GM23338 (cell line): Measurements from ENCODE around the gene TMEM214. TPM values are rescaled to one million over a fixed set of nuclear protein-coding genes. Genes with fewer than 3 reads are reported as not detected.

Experiments
- ATAC-seq: fragments of 200-7000 bp; cut with Tn5 transposase; 3 replicates; pipeline ENCODE4 v1.9.1; 2020
- DNase-seq: peaks from one replicate; pipeline ENCODE4 v3.0.0-alpha.2; 2015; ENCODE audit warnings: low spot score
- H2AFZ ChIP-seq: fragments of 200-600 bp; sonication (generic); 2 replicates; pipeline ENCODE4 v1.8.0; 2016; ENCODE audit warnings: antibody characterized with exemption, mild to moderate bottlenecking, moderate library complexity
- H3F3A ChIP-seq: fragments of 200-600 bp; sonication (generic); replicated peaks from 2 replicates; pipeline ENCODE4 v1.8.0; 2017; ENCODE audit warnings: antibody characterized with exemption, mixed run types, low read depth
- H3K27ac ChIP-seq: fragments of 200-600 bp; sonication (generic); 2 replicates; pipeline ENCODE4 v1.6.1; 2016; ENCODE audit warnings: low read depth
- H3K27me3 ChIP-seq: fragments of 200-600 bp; sonication (generic); 2 replicates; pipeline ENCODE4 v1.8.0; 2016; ENCODE audit warnings: mild to moderate bottlenecking, mixed run types, moderate library complexity; ENCODE audit not compliant: insufficient read depth
- H3K36me3 ChIP-seq: fragments of 200-600 bp; sonication (generic); 2 replicates; pipeline ENCODE4 v1.8.0; 2016; ENCODE audit warnings: mild to moderate bottlenecking; ENCODE audit not compliant: insufficient read depth
- H3K4me1 ChIP-seq: fragments of 200-600 bp; sonication (generic); 2 replicates; pipeline ENCODE4 v1.8.0; 2016; ENCODE audit warnings: mild to moderate bottlenecking, moderate library complexity; ENCODE audit not compliant: insufficient read depth
- H3K4me2 ChIP-seq: fragments of 200-600 bp; sonication (generic); 2 replicates; pipeline ENCODE4 v1.7.1; 2017; ENCODE audit warnings: mixed run types
- H3K4me3 ChIP-seq: fragments of 200-600 bp; sonication (generic); 2 replicates; pipeline ENCODE4 v1.6.1; 2016; ENCODE audit warnings: mixed run types
- H3K79me2 ChIP-seq: fragments of 200-600 bp; sonication (generic); replicated peaks from 2 replicates; pipeline ENCODE4 v1.8.0; 2017; ENCODE audit warnings: mild to moderate bottlenecking; ENCODE audit not compliant: insufficient read depth
- H3K9me2 ChIP-seq: fragments of 200-600 bp; sonication (generic); 2 replicates; pipeline ENCODE4 v1.8.0; 2017; ENCODE audit not compliant: insufficient read depth
- H4K20me1 ChIP-seq: fragments of 200-600 bp; sonication (generic); replicated peaks from 2 replicates; pipeline ENCODE4 v1.8.0; 2017; ENCODE audit warnings: mild to moderate bottlenecking; ENCODE audit not compliant: insufficient read depth
- H3K27ac Mint-ChIP-seq: 2 replicates; pipeline ENCODE4 v1.8.0; 2020; ENCODE audit warnings: inconsistent platforms, mild to moderate bottlenecking, moderate library complexity, mixed read lengths
- H3K27me3 Mint-ChIP-seq: 3 replicates; pipeline ENCODE4 v1.8.0; 2022; ENCODE audit warnings: low read depth, mild to moderate bottlenecking, moderate library complexity, mixed read lengths, inconsistent platforms; ENCODE audit not compliant: insufficient read depth, poor library complexity
- H3K36me3 Mint-ChIP-seq: 3 replicates; pipeline ENCODE4 v1.8.0; 2021; ENCODE audit warnings: low read depth, mild to moderate bottlenecking, inconsistent platforms, moderate library complexity, mixed read lengths
- H3K4me1 Mint-ChIP-seq: 3 replicates; pipeline ENCODE4 v1.8.0; 2020; ENCODE audit warnings: mild to moderate bottlenecking, inconsistent platforms, mixed read lengths
- H3K4me3 Mint-ChIP-seq: 3 replicates; pipeline ENCODE4 v1.8.0; 2021; ENCODE audit warnings: moderate library complexity, mild to moderate bottlenecking, inconsistent platforms, mixed read lengths
- H3K9me3 Mint-ChIP-seq: 3 replicates; pipeline ENCODE4 v1.8.0; 2020; ENCODE audit warnings: moderate library complexity, mild to moderate bottlenecking, inconsistent platforms, mixed read lengths
- CREB1 ChIP-seq: fragments of 250-450 bp; sonication (Bioruptor Pico); IDR thresholded peaks from 2 replicates; pipeline ENCODE4 v1.5.0; 2020; ENCODE audit warnings: low read depth, mild to moderate bottlenecking, moderate library complexity
- JUNB ChIP-seq: IDR thresholded peaks from one replicate; pipeline ENCODE4 v1.6.1; 2016; ENCODE audit warnings: antibody characterized with exemption; ENCODE audit not compliant: unreplicated experiment
- NANOG ChIP-seq: IDR thresholded peaks from 2 replicates; pipeline ENCODE4 v1.6.1; 2016; ENCODE audit warnings: antibody characterized with exemption, borderline replicate concordance
- POLR2AphosphoS5 ChIP-seq: IDR thresholded peaks from 2 replicates; pipeline ENCODE4 v1.6.1; 2016; ENCODE audit warnings: antibody characterized with exemption, low read depth
- STAT1 ChIP-seq: IDR thresholded peaks from one replicate; pipeline ENCODE4 v1.6.1; 2016; ENCODE audit warnings: antibody characterized with exemption; ENCODE audit not compliant: unreplicated experiment
- ZNF114 ChIP-seq: fragments of 250-450 bp; sonication (Bioruptor Pico); IDR thresholded peaks from 2 replicates; pipeline ENCODE4 v1.5.0; 2020; ENCODE audit warnings: mild to moderate bottlenecking, moderate library complexity
- ZNF331 ChIP-seq: fragments of 250-450 bp; sonication (Bioruptor Pico); IDR thresholded peaks from 2 replicates; pipeline ENCODE4 v1.5.0; 2020; ENCODE audit warnings: low read depth, mild to moderate bottlenecking, moderate library complexity
- polyA plus RNA-seq: library from polyadenylated mRNA; unstranded; fragments of >200 nt; fragmentation: Nextera tagmentation; extraction: Ambion mirVana; gene quantifications from 2 replicates; pipeline ENCODE4 v1.2.1, GENCODE V29; 2016
- total RNA-seq: library from RNA; depleted of rRNA; stranded (reverse); fragments of >200 nt; shearing (Covaris generic); gene quantifications from 2 replicates; pipeline ENCODE4 v1.2.3, GENCODE V29; 2014
- TF ChIP-seq, protein P1 (sequence below): fragments of 250-450 bp; sonication (Bioruptor Pico); IDR thresholded peaks from 2 replicates; pipeline ENCODE4 v1.5.0; 2020; ENCODE audit warnings: mild to moderate bottlenecking, moderate library complexity
- TF ChIP-seq, protein P2 (sequence below), 2 experiments: fragments of 200-600 bp in 1 of 2; sonication (generic) in 1 of 2; conservative IDR thresholded peaks; 2 replicates each; pipeline versions ENCODE4 v1.5.1 to v1.6.1; 2016 to 2017; ENCODE audit warnings: antibody characterized with exemption in 2 of 2, low read depth in 2 of 2, mild to moderate bottlenecking in 2 of 2, moderate library complexity in 1 of 2

Gene TMEM214
- total and polyA plus RNA-seq, 2 experiments from 2014 or later = 18.4 to 36.5 TPM

DNA sequence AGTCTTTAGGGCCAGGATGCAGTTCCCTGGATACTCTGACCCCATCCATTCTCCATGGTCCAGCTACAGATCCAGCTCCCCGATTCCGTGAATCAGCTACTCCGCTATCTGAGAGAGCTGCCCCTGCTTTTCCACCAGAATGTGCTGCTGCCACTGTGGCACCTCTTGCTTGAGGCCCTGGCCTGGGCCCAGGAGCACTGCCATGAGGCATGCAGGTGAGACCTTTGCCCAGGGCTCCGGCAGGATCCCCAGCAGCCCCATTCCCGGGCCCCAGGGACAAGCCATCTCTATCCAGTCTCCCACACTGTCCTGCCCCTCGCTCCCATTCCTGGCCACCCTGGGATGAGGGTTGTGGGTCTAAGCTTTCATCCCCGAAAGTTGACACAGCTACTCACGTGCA, 7.5 kb downstream of the TMEM214 start (continued):
- TF ChIP-seq, protein P1, sequence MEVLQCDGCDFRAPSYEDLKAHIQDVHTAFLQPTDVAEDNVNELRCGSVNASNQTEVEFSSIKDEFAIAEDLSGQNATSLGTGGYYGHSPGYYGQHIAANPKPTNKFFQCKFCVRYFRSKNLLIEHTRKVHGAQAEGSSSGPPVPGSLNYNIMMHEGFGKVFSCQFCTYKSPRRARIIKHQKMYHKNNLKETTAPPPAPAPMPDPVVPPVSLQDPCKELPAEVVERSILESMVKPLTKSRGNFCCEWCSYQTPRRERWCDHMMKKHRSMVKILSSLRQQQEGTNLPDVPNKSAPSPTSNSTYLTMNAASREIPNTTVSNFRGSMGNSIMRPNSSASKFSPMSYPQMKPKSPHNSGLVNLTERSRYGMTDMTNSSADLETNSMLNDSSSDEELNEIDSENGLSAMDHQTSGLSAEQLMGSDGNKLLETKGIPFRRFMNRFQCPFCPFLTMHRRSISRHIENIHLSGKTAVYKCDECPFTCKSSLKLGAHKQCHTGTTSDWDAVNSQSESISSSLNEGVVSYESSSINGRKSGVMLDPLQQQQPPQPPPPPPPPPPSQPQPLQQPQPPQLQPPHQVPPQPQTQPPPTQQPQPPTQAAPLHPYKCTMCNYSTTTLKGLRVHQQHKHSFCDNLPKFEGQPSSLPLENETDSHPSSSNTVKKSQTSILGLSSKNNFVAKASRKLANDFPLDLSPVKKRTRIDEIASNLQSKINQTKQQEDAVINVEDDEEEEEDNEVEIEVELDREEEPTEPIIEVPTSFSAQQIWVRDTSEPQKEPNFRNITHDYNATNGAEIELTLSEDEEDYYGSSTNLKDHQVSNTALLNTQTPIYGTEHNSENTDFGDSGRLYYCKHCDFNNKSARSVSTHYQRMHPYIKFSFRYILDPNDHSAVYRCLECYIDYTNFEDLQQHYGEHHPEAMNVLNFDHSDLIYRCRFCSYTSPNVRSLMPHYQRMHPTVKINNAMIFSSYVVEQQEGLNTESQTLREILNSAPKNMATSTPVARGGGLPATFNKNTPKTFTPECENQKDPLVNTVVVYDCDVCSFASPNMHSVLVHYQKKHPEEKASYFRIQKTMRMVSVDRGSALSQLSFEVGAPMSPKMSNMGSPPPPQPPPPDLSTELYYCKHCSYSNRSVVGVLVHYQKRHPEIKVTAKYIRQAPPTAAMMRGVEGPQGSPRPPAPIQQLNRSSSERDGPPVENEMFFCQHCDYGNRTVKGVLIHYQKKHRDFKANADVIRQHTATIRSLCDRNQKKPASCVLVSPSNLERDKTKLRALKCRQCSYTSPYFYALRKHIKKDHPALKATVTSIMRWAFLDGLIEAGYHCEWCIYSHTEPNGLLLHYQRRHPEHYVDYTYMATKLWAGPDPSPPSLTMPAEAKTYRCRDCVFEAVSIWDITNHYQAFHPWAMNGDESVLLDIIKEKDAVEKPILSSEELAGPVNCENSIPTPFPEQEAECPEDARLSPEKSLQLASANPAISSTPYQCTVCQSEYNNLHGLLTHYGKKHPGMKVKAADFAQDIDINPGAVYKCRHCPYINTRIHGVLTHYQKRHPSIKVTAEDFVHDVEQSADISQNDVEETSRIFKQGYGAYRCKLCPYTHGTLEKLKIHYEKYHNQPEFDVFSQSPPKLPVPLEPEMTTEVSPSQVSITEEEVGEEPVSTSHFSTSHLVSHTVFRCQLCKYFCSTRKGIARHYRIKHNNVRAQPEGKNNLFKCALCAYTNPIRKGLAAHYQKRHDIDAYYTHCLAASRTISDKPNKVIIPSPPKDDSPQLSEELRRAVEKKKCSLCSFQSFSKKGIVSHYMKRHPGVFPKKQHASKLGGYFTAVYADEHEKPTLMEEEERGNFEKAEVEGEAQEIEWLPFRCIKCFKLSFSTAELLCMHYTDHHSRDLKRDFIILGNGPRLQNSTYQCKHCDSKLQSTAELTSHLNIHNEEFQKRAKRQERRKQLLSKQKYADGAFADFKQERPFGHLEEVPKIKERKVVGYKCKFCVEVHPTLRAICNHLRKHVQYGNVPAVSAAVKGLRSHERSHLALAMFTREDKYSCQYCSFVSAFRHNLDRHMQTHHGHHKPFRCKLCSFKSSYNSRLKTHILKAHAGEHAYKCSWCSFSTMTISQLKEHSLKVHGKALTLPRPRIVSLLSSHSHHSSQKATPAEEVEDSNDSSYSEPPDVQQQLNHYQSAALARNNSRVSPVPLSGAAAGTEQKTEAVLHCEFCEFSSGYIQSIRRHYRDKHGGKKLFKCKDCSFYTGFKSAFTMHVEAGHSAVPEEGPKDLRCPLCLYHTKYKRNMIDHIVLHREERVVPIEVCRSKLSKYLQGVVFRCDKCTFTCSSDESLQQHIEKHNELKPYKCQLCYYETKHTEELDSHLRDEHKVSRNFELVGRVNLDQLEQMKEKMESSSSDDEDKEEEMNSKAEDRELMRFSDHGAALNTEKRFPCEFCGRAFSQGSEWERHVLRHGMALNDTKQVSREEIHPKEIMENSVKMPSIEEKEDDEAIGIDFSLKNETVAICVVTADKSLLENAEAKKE (CRISPR knock-in tag) = no peak
- TF ChIP-seq ZNF114 (CRISPR knock-in tag) (no peak), NANOG (no peak)
- TF ChIP-seq, protein P2, sequence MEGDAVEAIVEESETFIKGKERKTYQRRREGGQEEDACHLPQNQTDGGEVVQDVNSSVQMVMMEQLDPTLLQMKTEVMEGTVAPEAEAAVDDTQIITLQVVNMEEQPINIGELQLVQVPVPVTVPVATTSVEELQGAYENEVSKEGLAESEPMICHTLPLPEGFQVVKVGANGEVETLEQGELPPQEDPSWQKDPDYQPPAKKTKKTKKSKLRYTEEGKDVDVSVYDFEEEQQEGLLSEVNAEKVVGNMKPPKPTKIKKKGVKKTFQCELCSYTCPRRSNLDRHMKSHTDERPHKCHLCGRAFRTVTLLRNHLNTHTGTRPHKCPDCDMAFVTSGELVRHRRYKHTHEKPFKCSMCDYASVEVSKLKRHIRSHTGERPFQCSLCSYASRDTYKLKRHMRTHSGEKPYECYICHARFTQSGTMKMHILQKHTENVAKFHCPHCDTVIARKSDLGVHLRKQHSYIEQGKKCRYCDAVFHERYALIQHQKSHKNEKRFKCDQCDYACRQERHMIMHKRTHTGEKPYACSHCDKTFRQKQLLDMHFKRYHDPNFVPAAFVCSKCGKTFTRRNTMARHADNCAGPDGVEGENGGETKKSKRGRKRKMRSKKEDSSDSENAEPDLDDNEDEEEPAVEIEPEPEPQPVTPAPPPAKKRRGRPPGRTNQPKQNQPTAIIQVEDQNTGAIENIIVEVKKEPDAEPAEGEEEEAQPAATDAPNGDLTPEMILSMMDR (conservative IDR thresholded peaks at IDR 0.05; ENCODE audit: low read depth in 2 of 2) = no peak

DNA sequence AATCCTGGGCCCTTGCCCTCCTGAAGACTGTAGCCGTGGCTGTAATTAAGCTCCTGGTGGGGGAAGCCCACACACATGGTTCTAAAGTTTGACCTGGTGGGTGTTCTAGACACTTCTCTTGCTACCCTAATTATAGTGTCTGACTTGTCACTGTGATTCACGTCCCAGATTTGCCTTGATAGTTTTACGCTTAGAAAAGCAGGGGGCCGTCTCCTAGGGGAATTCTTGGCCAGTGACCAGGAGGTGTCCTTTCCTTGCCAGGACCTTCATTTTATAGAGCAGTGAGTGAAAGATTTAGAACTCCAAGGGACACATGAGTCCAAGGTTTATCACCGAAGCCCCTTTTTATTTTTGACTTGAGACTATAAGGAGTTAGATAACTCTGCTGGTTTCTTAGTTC, 9.0 kb downstream of the TMEM214 start:
- Histone ChIP-seq H3K4me3 (no peak overlapping the region), H3K36me3 (peaks cover 17% of the 10 kb centered on the region; the same call in 1 of the 2 replicates), H3F3A (no peaks in the 10 kb centered on the region), H3K9me2 (no peaks in the 10 kb centered on the region), H3K27ac (no peak overlapping the region), H2AFZ (no peak overlapping the region), H3K27me3 (no peaks in the 10 kb centered on the region), H4K20me1 (no peaks in the 10 kb centered on the region), H3K4me2 (no peak overlapping the region), H3K4me1 (no peaks in the 10 kb centered on the region), H3K79me2 (no peaks in the 10 kb centered on the region)
- ATAC-seq = no peak
- Mint-ChIP-seq H3K9me3 (no peaks in the 10 kb centered on the region), H3K4me1 (no peaks in the 10 kb centered on the region), H3K4me3 (no peak overlapping the region), H3K27me3 (peaks cover 2% of the 10 kb centered on the region), H3K27ac (no peak overlapping the region), H3K36me3 (peaks cover 39% of the 10 kb centered on the region)
- DNase-seq = no peak
- TF ChIP-seq ZNF114 (CRISPR knock-in tag) (no peak), CREB1 (CRISPR knock-in tag) (no peak), POLR2AphosphoS5 (no peak), STAT1 (no peak), JUNB (no peak), ZNF331 (CRISPR knock-in tag) (no peak)
- TF ChIP-seq, protein P1 (CRISPR knock-in tag) = no peak
